ENCODE data around the gene TXN. TPM values are rescaled to one million over a fixed set of nuclear protein-coding genes. Genes with fewer than 3 reads are reported as not detected.

TXN gene
- 280 and 530 TPM in 2 replicates for total RNA-seq

GRCh38 chr9:110256380-110257096 is at the start of gene TXN:
TSS of gene TXN (minus strand) at chr9:110256507. CDS start at chr9:110256435, 72 bp downstream.

GRCh38 chr9:110208031-110208430 is 48.3 kb downstream of the TXN start, which contains the start of gene C9orf152:
TSS of gene C9orf152 (minus strand) at chr9:110208159. CDS start at chr9:110207579, 580 bp downstream.

Other genes with a start within 250 kb of the TXN start
- 0.17 TPM in 1 of 2 replicates, not detected in the other for gene C9orf152, start 48.3 kb downstream of the TXN start, total RNA-seq
- 1.9 TPM in 1 of 2 replicates, not detected in the other for gene TXNDC8, start 81.4 kb upstream of the TXN start, total RNA-seq